GM18867 (cell line): ENCODE measurements around the gene PALM2AKAP2.

Experiments used
- ATAC-seq: cut with Tn5 transposase; IDR thresholded peaks from one replicate; pipeline ENCODE4 v1.9.1; 2021; ENCODE audit warnings: mild to moderate bottlenecking, moderate library complexity; ENCODE audit not compliant: unreplicated experiment

Gene PALM2AKAP2

GRCh38 chr9:109771796-109772531, 8.0 kb upstream of the PALM2AKAP2 start:
- ATAC-seq = no peak

- ATAC-seq = no peak
Measured at GRCh38 chr9:109775516-109775915, 4.5 kb upstream of the PALM2AKAP2 start.

- ATAC-seq = no peak
Measured at GRCh38 chr9:109776391-109776790, 3.6 kb upstream of the PALM2AKAP2 start.

GRCh38 chr9:109780453-109781033, 545 bp downstream of the PALM2AKAP2 start:
- ATAC-seq = no peak

- no peak for ATAC-seq
Measured at GRCh38 chr9:109781086-109781485, 1.1 kb downstream of the PALM2AKAP2 start.

GRCh38 chr9:109781541-109782197, 1.7 kb downstream of the PALM2AKAP2 start:
- no peak for ATAC-seq

GRCh38 chr9:109787735-109788134, 7.7 kb downstream of the PALM2AKAP2 start:
- no peak for ATAC-seq

GRCh38 chr9:109789556-109789955, 9.6 kb downstream of the PALM2AKAP2 start:
- ATAC-seq = no peak

GRCh38 chr9:109789971-109790370, 10.0 kb downstream of the PALM2AKAP2 start:
- no peak for ATAC-seq

- no peak for ATAC-seq
Measured at GRCh38 chr9:109791003-109791677, 11.1 kb downstream of the PALM2AKAP2 start.

- no peak for ATAC-seq
Measured at GRCh38 chr9:109791747-109792146, 11.7 kb downstream of the PALM2AKAP2 start.

- ATAC-seq = no peak
Measured at GRCh38 chr9:109792951-109793546, 13.1 kb downstream of the PALM2AKAP2 start.

GRCh38 chr9:109793921-109794320, 13.9 kb downstream of the PALM2AKAP2 start:
- no peak for ATAC-seq

GRCh38 chr9:109794361-109795012, 14.5 kb downstream of the PALM2AKAP2 start:
- ATAC-seq = no peak

GRCh38 chr9:109795613-109796012, 15.6 kb downstream of the PALM2AKAP2 start:
- ATAC-seq = no peak

GRCh38 chr9:109796078-109796477, 16.1 kb downstream of the PALM2AKAP2 start:
- ATAC-seq = no peak

GRCh38 chr9:109797006-109797405, 17.0 kb downstream of the PALM2AKAP2 start:
- no peak for ATAC-seq

- no peak for ATAC-seq
Measured at GRCh38 chr9:109797509-109797908, 17.5 kb downstream of the PALM2AKAP2 start.

- ATAC-seq = no peak
Measured at GRCh38 chr9:109799141-109799540, 19.1 kb downstream of the PALM2AKAP2 start.

GRCh38 chr9:109799792-109800191, 19.8 kb downstream of the PALM2AKAP2 start:
- ATAC-seq = no peak

GRCh38 chr9:109801484-109801883, 21.5 kb downstream of the PALM2AKAP2 start:
- ATAC-seq = no peak
